GM23338 (cell line): ENCODE data around the gene FBN2. TPM values are rescaled to one million over a fixed set of nuclear protein-coding genes. Genes with fewer than 3 reads are reported as not detected.

Source experiments
- ATAC-seq: fragments of 200-7000 bp; cut with Tn5 transposase; 3 replicates; pipeline ENCODE4 v1.9.1; 2020
- DNase-seq: peaks from one replicate; pipeline ENCODE4 v3.0.0-alpha.2; 2015; ENCODE audit warnings: low spot score
- H2AFZ ChIP-seq: fragments of 200-600 bp; sonication (generic); 2 replicates; pipeline ENCODE4 v1.8.0; 2016; ENCODE audit warnings: antibody characterized with exemption, mild to moderate bottlenecking, moderate library complexity
- H3F3A ChIP-seq: fragments of 200-600 bp; sonication (generic); replicated peaks from 2 replicates; pipeline ENCODE4 v1.8.0; 2017; ENCODE audit warnings: antibody characterized with exemption, mixed run types, low read depth
- H3K27ac ChIP-seq: fragments of 200-600 bp; sonication (generic); 2 replicates; pipeline ENCODE4 v1.6.1; 2016; ENCODE audit warnings: low read depth
- H3K27me3 ChIP-seq: fragments of 200-600 bp; sonication (generic); 2 replicates; pipeline ENCODE4 v1.8.0; 2016; ENCODE audit warnings: mild to moderate bottlenecking, mixed run types, moderate library complexity; ENCODE audit not compliant: insufficient read depth
- H3K36me3 ChIP-seq: fragments of 200-600 bp; sonication (generic); 2 replicates; pipeline ENCODE4 v1.8.0; 2016; ENCODE audit warnings: mild to moderate bottlenecking; ENCODE audit not compliant: insufficient read depth
- H3K4me1 ChIP-seq: fragments of 200-600 bp; sonication (generic); 2 replicates; pipeline ENCODE4 v1.8.0; 2016; ENCODE audit warnings: mild to moderate bottlenecking, moderate library complexity; ENCODE audit not compliant: insufficient read depth
- H3K4me2 ChIP-seq: fragments of 200-600 bp; sonication (generic); 2 replicates; pipeline ENCODE4 v1.7.1; 2017; ENCODE audit warnings: mixed run types
- H3K4me3 ChIP-seq: fragments of 200-600 bp; sonication (generic); 2 replicates; pipeline ENCODE4 v1.6.1; 2016; ENCODE audit warnings: mixed run types
- H3K79me2 ChIP-seq: fragments of 200-600 bp; sonication (generic); replicated peaks from 2 replicates; pipeline ENCODE4 v1.8.0; 2017; ENCODE audit warnings: mild to moderate bottlenecking; ENCODE audit not compliant: insufficient read depth
- H3K9me2 ChIP-seq: fragments of 200-600 bp; sonication (generic); 2 replicates; pipeline ENCODE4 v1.8.0; 2017; ENCODE audit not compliant: insufficient read depth
- H4K20me1 ChIP-seq: fragments of 200-600 bp; sonication (generic); replicated peaks from 2 replicates; pipeline ENCODE4 v1.8.0; 2017; ENCODE audit warnings: mild to moderate bottlenecking; ENCODE audit not compliant: insufficient read depth
- H3K27ac Mint-ChIP-seq: 2 replicates; pipeline ENCODE4 v1.8.0; 2020; ENCODE audit warnings: inconsistent platforms, mild to moderate bottlenecking, moderate library complexity, mixed read lengths
- H3K27me3 Mint-ChIP-seq: 3 replicates; pipeline ENCODE4 v1.8.0; 2022; ENCODE audit warnings: low read depth, mild to moderate bottlenecking, moderate library complexity, mixed read lengths, inconsistent platforms; ENCODE audit not compliant: insufficient read depth, poor library complexity
- H3K36me3 Mint-ChIP-seq: 3 replicates; pipeline ENCODE4 v1.8.0; 2021; ENCODE audit warnings: low read depth, mild to moderate bottlenecking, inconsistent platforms, moderate library complexity, mixed read lengths
- H3K4me1 Mint-ChIP-seq: 3 replicates; pipeline ENCODE4 v1.8.0; 2020; ENCODE audit warnings: mild to moderate bottlenecking, inconsistent platforms, mixed read lengths
- H3K4me3 Mint-ChIP-seq: 3 replicates; pipeline ENCODE4 v1.8.0; 2021; ENCODE audit warnings: moderate library complexity, mild to moderate bottlenecking, inconsistent platforms, mixed read lengths
- H3K9me3 Mint-ChIP-seq: 3 replicates; pipeline ENCODE4 v1.8.0; 2020; ENCODE audit warnings: moderate library complexity, mild to moderate bottlenecking, inconsistent platforms, mixed read lengths
- CREB1 ChIP-seq: fragments of 250-450 bp; sonication (Bioruptor Pico); IDR thresholded peaks from 2 replicates; pipeline ENCODE4 v1.5.0; 2020; ENCODE audit warnings: low read depth, mild to moderate bottlenecking, moderate library complexity
- EZH2phosphoT487 ChIP-seq: fragments of 200-600 bp; sonication (generic); IDR thresholded peaks from one replicate; pipeline ENCODE4 v1.8.1; 2018; ENCODE audit warnings: antibody characterized with exemption; ENCODE audit not compliant: unreplicated experiment
- JUNB ChIP-seq: IDR thresholded peaks from one replicate; pipeline ENCODE4 v1.6.1; 2016; ENCODE audit warnings: antibody characterized with exemption; ENCODE audit not compliant: unreplicated experiment
- POLR2AphosphoS5 ChIP-seq: IDR thresholded peaks from 2 replicates; pipeline ENCODE4 v1.6.1; 2016; ENCODE audit warnings: antibody characterized with exemption, low read depth
- STAT1 ChIP-seq: IDR thresholded peaks from one replicate; pipeline ENCODE4 v1.6.1; 2016; ENCODE audit warnings: antibody characterized with exemption; ENCODE audit not compliant: unreplicated experiment
- ZNF114 ChIP-seq: fragments of 250-450 bp; sonication (Bioruptor Pico); IDR thresholded peaks from 2 replicates; pipeline ENCODE4 v1.5.0; 2020; ENCODE audit warnings: mild to moderate bottlenecking, moderate library complexity
- ZNF331 ChIP-seq: fragments of 250-450 bp; sonication (Bioruptor Pico); IDR thresholded peaks from 2 replicates; pipeline ENCODE4 v1.5.0; 2020; ENCODE audit warnings: low read depth, mild to moderate bottlenecking, moderate library complexity
- polyA plus RNA-seq: library from polyadenylated mRNA; unstranded; fragments of >200 nt; fragmentation: Nextera tagmentation; extraction: Ambion mirVana; gene quantifications from 2 replicates; pipeline ENCODE4 v1.2.1, GENCODE V29; 2016
- total RNA-seq: library from RNA; depleted of rRNA; stranded (reverse); fragments of >200 nt; shearing (Covaris generic); gene quantifications from 2 replicates; pipeline ENCODE4 v1.2.3, GENCODE V29; 2014
- TF ChIP-seq, protein P1 (sequence below): IDR thresholded peaks from 2 replicates; pipeline ENCODE4 v1.6.1; 2016; ENCODE audit warnings: antibody characterized with exemption
- TF ChIP-seq, protein P2 (sequence below): IDR thresholded peaks from one replicate; pipeline ENCODE4 v1.6.1; 2018; ENCODE audit warnings: antibody characterized with exemption; ENCODE audit not compliant: unreplicated experiment

Gene FBN2
- total and polyA plus RNA-seq, 2 experiments from 2014 or later, result 2.6 to 13.6 TPM

DNA sequence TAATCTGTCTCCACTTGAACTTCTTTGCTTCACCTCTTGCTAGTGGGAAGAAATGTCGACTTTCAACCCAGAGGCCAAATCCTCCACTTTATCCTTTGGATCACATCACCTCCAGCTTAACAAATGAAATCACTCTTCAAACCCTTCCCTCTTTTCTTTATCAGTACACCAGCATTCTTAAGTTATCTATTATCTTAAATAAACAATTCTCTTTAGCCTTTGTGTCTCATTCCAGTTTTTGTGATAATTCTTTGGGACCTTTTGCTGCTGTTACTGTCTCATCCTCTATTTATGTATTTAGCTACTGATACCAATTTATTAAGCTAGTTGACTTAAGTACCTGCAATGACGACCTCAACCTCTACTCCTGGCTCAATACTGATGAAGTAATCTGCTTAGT is 28.1 kb upstream of the FBN2 start:
- H3K27ac Mint-ChIP-seq, result no peak overlapping the region
- no peak overlapping the region for H3K4me3 Mint-ChIP-seq
- Histone ChIP-seq H3K4me2 (no peak overlapping the region), H3K9me2 (no peaks in the 10 kb centered on the region), H3F3A (no peaks in the 10 kb centered on the region), H3K79me2 (no peaks in the 10 kb centered on the region), H3K27ac (no peak overlapping the region), H2AFZ (no peak overlapping the region), H3K27me3 (no peaks in the 10 kb centered on the region), H4K20me1 (no peaks in the 10 kb centered on the region), H3K36me3 (no peaks in the 10 kb centered on the region), H3K4me1 (peaks cover 6% of the 10 kb centered on the region), H3K4me3 (no peak overlapping the region)
- ATAC-seq, result no peak
- no peak for DNase-seq
- H3K4me1 Mint-ChIP-seq, result peaks cover 4% of the 10 kb centered on the region; the same call in 2 of the 3 replicates
- H3K36me3 Mint-ChIP-seq, result no peaks in the 10 kb centered on the region
- TF ChIP-seq POLR2AphosphoS5, result no peak
- TF ChIP-seq, protein P1, sequence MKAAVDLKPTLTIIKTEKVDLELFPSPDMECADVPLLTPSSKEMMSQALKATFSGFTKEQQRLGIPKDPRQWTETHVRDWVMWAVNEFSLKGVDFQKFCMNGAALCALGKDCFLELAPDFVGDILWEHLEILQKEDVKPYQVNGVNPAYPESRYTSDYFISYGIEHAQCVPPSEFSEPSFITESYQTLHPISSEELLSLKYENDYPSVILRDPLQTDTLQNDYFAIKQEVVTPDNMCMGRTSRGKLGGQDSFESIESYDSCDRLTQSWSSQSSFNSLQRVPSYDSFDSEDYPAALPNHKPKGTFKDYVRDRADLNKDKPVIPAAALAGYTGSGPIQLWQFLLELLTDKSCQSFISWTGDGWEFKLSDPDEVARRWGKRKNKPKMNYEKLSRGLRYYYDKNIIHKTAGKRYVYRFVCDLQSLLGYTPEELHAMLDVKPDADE, result no peak
- no peak for TF ChIP-seq EZH2phosphoT487
- no peak for TF ChIP-seq ZNF331
- no peaks in the 10 kb centered on the region for H3K27me3 Mint-ChIP-seq
- no peaks in the 10 kb centered on the region for H3K9me3 Mint-ChIP-seq

- H3K36me3 Mint-ChIP-seq, result no peaks in the 10 kb centered on the region
- Histone ChIP-seq H2AFZ (no peak overlapping the region), H3K4me2 (0 out of 2 replicates have a peak overlapping the region, but pooled peaks have one; percentile 1), H3K4me1 (no peaks in the 10 kb centered on the region; the same call in 1 of the 2 replicates), H3K4me3 (no peak overlapping the region), H3K9me2 (no peaks in the 10 kb centered on the region), H3F3A (no peaks in the 10 kb centered on the region), H3K27me3 (no peaks in the 10 kb centered on the region), H3K36me3 (no peaks in the 10 kb centered on the region), H3K79me2 (no peaks in the 10 kb centered on the region), H4K20me1 (no peaks in the 10 kb centered on the region), H3K27ac (no peak overlapping the region)
- H3K4me1 Mint-ChIP-seq, result peaks cover 10% of the 10 kb centered on the region; the same call in 2 of the 3 replicates
- H3K27ac Mint-ChIP-seq, result no peak overlapping the region
- H3K27me3 Mint-ChIP-seq, result no peaks in the 10 kb centered on the region
- H3K9me3 Mint-ChIP-seq, result peaks cover 4% of the 10 kb centered on the region; the same call in 1 of the 3 replicates
- peak; percentile 12 for DNase-seq
- ATAC-seq, result no peak
- no peak overlapping the region for H3K4me3 Mint-ChIP-seq
- TF ChIP-seq, protein P1, result no peak
- TF ChIP-seq, protein P2, sequence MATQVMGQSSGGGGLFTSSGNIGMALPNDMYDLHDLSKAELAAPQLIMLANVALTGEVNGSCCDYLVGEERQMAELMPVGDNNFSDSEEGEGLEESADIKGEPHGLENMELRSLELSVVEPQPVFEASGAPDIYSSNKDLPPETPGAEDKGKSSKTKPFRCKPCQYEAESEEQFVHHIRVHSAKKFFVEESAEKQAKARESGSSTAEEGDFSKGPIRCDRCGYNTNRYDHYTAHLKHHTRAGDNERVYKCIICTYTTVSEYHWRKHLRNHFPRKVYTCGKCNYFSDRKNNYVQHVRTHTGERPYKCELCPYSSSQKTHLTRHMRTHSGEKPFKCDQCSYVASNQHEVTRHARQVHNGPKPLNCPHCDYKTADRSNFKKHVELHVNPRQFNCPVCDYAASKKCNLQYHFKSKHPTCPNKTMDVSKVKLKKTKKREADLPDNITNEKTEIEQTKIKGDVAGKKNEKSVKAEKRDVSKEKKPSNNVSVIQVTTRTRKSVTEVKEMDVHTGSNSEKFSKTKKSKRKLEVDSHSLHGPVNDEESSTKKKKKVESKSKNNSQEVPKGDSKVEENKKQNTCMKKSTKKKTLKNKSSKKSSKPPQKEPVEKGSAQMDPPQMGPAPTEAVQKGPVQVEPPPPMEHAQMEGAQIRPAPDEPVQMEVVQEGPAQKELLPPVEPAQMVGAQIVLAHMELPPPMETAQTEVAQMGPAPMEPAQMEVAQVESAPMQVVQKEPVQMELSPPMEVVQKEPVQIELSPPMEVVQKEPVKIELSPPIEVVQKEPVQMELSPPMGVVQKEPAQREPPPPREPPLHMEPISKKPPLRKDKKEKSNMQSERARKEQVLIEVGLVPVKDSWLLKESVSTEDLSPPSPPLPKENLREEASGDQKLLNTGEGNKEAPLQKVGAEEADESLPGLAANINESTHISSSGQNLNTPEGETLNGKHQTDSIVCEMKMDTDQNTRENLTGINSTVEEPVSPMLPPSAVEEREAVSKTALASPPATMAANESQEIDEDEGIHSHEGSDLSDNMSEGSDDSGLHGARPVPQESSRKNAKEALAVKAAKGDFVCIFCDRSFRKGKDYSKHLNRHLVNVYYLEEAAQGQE, result no peak
- TF ChIP-seq JUNB (no peak), ZNF114 (CRISPR knock-in tag) (no peak), CREB1 (CRISPR knock-in tag) (no peak), STAT1 (no peak)
These were observed 21.6 kb upstream of the FBN2 start for GRCh38 chr5:128559300-128560297.
